ENCODE results near the gene ARHGAP33.

The ARHGAP33 gene

DNA sequence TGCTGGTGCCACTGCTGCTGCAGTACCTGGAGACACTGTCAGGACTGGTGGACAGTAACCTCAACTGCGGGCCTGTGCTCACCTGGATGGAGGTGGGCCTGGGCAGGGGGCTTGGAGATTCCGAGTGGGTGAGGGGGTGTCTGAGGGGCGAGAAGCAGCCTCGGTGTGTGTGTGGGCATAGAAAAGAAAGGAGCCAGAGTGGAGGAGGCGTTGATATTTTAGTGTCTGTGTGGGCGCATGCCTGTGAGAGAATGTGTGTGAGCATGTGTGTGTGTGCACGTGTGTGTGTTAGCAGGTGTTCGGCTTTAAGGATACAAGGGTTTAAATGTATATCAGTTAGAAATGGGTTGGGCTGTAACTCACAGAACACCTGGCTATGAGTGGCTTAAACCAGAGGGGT lies 3.7 kb downstream of the ARHGAP33 start:
- no peak for DNase-seq

DNA sequence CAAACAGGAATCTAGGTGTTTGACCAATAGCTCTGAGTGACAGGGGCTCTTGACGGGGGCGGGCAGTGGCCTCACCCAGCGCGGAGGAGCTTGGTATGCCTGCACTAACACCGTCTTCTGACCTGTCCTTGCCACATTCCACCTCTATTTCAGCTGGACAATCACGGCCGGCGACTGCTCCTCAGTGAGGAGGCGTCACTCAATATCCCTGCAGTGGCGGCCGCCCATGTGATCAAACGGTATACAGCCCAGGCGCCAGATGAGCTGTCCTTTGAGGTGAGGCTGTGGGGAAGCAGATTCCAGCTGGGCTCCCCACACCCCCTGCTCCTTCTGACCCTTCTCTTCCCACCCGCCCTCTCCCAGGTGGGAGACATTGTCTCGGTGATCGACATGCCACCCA lies 4.7 kb downstream of the ARHGAP33 start:
- DNase-seq, result no peak

DNA sequence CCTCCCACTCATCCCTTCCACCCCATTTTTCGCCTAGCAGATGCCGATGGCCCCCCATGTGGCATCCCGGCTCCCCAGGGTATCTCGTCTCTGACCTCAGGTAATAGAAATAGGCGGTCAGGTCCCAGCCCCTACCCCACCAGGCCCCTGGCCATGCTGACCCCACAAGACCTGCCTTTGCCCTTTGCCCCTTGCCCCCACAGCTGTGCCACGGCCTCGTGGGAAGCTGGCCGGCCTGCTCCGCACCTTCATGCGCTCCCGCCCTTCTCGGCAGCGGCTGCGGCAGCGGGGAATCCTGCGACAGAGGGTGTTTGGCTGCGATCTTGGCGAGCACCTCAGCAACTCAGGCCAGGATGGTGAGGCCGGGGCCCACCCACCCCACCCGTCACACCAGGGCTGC lies 5.4 kb downstream of the ARHGAP33 start:
- no peak for DNase-seq

DNA sequence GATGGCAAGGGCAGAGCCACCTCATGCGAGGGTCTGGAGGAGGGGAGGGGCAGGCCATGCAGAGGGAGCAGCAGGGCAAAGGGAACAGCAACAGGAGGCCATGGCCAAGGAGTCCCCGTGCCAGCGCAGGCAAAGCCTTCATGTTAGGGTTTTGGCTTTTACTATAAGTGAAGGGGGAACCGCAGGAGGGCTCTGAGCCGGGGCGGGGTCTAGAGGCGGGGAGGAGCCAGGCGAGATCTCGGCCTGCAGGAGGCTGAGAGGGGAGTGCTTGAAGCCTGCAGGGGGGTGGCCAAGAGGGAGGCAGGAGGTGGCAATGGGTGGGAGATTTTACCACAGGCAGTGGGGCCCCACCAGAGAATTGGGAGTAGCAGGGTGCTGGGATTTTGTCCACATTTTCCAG lies 6.3 kb downstream of the ARHGAP33 start:
- no peak for DNase-seq

GRCh38 chr19:35782589-35782988 lies 7.2 kb downstream of the ARHGAP33 start:
- DNase-seq, result no peak

DNA sequence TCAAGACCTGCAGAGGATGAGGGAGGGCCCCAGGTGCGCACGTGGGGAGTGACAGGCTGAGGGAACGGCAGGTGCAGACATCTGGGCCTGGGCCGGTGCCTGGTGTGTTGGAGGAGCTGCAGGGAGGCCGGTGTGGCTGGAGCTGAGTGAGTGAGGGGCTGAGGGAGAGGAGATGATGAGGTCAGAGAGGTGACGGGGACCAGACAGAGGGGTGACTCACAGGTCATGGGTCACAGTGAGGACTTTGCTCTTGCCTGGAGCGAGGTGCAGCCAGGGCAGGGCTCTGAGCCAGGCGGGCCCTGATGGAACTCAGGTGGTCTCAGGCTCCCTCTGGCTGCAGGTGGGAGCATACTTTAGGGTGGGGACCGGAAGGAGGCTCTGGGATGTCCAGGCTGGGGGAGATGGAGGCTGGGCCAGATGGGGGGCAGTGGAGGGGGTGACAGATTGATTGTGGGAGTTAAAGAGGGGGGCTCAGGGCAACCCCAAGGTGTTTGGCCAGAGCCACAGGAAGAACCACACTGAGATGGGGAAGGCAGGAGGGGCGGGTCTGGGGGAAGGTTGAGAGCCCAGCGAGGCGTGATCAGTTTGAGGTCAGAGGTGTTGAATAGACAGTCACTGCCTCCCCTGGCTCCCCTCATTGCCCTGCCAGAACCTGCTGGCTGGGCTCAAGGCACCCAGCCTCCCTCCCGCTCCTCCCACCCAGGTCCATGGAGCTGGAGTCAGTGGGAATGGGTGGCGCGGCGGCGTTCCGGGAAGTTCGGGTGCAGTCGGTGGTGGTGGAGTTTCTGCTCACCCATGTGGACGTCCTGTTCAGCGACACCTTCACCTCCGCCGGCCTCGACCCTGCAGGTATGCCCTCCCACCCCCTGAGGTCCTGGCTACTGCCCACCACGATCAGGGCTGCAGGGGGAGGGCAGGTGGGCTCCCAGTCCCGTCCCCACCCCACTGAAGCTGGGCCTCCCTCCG lies 8.4 kb downstream of the ARHGAP33 start:
- no peak for DNase-seq

GRCh38 chr19:35784503-35785338 lies 9.4 kb downstream of the ARHGAP33 start:
- no peak for DNase-seq

DNA sequence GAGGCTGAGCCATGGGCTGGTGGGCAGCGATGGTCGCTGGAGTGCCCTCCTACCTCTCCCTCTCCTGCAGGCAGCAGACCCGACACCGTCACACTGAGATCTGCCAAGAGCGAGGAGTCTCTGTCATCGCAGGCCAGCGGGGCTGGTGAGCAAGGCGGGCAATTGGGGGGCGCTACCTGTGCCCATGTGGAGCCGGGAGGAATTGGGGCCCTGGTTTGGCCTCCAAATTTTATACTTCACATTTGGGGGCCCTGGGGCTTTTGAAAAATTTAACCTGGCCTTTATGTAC lies 9.9 kb downstream of the ARHGAP33 start:
- no peak for DNase-seq

DNA sequence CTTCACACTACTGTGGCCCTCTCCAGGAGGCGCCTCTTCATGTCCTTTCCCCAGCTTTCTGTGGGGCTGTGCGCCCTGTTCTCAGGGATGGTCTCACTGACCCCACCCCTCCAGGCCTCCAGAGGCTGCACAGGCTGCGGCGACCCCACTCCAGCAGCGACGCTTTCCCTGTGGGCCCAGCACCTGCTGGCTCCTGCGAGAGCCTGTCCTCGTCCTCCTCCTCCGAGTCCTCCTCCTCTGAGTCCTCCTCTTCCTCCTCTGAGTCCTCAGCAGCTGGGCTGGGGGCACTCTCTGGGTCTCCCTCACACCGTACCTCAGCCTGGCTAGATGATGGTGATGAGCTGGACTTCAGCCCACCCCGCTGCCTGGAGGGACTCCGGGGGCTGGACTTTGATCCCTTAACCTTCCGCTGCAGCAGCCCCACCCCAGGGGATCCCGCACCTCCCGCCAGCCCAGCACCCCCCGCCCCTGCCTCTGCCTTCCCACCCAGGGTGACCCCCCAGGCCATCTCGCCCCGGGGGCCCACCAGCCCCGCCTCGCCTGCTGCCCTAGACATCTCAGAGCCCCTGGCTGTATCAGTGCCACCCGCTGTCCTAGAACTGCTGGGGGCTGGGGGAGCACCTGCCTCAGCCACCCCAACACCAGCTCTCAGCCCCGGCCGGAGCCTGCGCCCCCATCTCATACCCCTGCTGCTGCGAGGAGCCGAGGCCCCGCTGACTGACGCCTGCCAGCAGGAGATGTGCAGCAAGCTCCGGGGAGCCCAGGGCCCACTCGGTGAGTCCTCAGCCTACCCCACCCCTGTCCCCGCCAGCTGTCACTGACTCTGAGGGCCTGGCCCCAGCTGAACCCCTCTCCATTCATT lies 11.2 kb downstream of the ARHGAP33 start:
- DNase-seq, result no peak

GRCh38 chr19:35787227-35787799 lies 11.9 kb downstream of the ARHGAP33 start:
- no peak for DNase-seq

- no peak for DNase-seq
These were observed 13.0 kb downstream of the ARHGAP33 start for GRCh38 chr19:35788205-35788960.

DNA sequence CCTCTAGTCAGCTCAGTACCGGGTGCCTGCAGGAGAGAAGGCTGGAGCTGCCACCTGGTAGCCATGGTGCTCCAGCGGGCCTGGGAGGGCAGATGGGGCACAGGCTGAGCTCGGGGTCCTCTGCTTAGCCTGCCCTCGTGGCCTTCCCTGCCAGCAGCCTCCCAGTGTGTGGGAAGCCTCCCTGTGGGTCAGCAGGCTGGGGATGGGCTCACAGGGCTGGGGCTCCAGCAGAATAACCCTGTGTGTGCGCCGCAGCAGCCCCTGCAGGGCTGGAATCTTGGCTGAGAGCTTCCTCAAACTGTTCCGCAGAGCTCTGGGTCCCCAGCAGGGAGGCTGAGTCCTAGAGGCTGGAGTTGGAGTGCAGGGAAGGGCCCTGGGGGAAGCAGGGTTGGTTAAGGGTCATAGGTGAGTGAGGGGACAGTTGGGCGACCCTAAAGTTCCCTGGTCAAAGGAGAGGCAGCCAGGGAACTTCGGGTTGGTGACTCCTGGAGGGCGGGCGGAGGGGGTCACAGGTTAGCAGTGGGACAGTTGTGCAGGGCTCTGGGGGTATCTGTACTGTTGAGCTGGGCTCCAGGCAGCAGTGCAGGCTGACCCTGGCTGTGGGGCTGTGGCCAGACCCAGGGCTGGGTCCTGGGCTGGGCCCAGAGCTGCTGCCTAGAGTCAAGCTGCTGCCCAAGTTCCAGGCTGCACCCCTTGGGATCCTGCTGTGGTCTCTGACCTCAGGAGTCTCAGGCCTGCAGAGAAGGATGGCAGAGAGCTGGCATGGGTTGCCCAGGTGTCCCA lies 14.0 kb downstream of the ARHGAP33 start:
- DNase-seq, result no peak

DNA sequence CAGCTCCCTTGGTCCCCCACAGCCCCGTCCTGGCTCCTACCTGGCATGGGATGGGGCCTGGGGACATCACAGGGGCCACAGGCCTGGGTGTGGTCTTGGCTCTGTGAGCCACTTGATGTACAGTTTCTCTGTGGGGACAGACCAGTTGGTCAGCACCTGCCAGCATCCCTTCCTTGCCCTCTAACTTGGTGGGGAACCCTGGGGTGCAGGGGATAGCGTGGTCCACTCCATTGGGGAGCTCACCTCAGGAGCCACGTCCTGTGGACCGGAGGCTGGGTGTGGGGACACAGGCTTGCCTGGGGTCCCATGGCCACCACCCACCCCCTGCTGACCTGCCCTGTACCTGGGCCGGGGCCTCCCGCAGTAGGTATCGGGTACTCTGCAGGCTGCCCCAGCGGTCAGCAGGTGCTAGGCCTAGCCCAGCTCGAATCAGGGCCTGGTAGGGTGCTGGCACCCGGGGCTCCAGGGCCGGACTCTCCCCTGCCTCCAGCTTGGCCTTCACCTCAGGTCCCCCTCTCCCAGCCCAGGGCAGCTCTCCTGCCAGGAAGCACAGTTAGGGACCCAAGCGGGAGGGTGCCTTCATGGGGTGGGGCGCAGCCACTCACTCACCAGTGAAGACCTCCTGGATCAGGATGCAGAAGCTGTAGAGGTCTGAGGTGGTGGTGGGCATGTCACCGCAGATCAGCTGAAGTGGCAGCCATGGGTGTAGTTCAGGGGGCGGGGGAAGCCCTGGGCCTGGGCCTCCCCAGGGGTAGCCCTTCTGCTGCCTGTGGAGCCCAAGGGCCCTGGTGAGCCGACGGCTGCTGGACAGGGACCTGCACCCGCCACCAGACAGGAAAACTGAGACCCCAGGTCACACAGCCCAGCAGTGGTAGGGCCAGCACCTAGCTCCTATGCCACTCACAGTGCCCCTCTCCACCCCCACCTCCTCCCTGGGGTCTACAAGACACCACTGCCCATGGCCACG lies 14.9 kb downstream of the ARHGAP33 start:
- DNase-seq, result no peak

- DNase-seq, result no peak
These were observed 15.8 kb downstream of the ARHGAP33 start for GRCh38 chr19:35790981-35791813.

DNA sequence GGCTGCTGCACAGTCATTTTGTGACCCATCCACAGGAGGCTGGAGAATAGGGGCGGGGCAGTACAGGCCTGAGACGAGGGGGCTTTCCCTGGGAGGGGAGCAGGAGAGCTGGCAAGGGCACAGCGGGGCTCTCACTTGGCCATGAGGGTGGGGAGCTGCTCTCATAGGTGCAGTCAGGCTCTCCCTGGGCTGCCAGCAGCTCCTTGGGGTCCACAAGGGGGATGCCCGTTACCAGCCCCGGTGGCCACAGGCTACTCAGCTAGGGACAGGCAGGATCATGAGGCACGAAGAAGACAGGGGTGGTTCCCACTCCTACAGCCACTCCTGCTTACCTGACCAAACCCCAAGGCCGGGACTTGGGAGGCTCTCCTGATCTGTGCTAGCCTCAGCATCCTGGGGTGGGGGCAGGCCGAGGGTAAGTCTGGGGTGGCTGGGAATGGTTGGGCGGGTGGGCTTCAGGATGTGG lies 16.5 kb downstream of the ARHGAP33 start:
- DNase-seq, result no peak

- no peak for DNase-seq
These were observed 16.9 kb downstream of the ARHGAP33 start for GRCh38 chr19:35792312-35792711.

DNA sequence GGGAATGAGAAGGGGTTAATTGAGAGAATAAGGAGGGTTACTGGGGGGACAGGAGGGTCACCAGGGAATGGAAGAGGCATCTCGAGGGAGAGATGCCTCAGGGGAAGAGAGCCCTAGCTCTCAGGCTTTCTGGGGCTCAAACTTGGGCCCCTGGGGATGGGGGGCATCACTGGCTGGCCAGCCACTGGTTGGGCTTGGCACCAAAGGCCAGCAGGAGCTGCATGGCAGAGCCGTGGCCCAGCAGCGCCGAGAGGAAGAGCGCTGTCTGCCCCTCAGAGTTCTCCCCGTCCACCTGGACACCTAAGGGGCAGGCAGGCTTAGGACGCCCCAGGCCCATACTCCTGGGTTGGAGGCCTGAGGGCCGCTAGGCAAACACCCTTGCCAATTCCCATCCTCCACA lies 17.5 kb downstream of the ARHGAP33 start:
- no peak for DNase-seq

DNA sequence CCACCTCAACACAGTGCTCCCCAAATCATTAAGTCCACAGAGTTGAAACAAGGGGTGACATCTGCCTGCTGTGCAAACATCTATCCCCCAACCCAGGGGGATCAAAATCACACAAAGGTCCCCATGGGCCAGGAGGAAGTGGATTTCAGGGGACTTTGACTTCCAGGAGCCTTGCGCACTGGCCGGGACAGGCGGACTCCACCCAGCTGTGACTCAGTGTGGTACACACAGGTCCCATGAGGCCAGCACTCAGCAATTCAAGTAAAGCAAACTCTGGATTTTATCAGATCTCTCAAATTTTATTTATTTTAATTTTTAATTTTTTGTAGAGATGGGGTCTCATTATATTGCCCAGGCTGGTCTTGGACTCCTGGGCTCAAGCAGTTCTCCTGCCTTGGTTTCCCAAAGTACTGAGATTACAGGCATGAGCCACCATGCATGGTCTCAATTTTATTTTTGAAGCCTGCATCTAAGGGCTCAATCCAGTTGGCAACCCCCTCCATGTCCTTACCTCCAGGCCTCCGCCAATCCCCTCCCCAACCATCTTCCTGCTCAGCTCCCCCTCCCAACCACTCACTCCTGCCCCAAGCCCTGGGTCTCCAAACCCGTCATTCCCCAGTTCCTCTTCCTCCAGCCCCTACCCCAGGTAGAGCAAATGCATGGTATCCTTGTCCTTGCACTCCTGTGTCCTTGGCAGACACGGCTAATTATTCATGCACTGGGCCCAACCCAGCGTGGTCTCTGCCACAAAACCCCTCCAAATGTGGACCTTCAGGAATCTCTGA lies 18.2 kb downstream of the ARHGAP33 start:
- DNase-seq, result no peak
